ENCODE measurements around the gene OPN1SW. TPM values are rescaled to one million over a fixed set of nuclear protein-coding genes. Genes with fewer than 3 reads are reported as not detected.

OPN1SW gene
- total RNA-seq, 1 donor from 2014 or later = not detected

DNA sequence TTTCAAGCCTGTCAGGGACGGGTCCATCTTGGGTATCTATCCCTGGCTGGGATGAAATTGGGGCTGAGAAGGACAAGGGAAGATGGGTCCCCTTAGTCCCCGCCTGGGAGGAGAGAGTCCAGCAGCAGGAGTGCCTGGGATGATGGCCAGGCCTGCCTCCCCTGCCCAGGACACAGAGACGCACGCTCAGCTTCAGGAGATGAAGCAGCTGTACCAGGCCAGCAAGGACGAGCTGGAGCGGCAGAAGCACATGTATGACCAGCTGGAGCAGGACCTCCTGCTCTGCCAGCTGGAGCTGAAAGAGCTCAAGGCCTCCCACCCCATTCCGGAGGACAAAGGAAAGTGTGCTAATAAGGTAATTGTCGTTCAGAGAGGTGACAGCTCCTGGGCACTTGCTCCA is 31.6 kb upstream of the OPN1SW start:
- peaks cover 3% of the 10 kb centered on the region for H3K4me1 Mint-ChIP-seq (ENCODE audit: low read depth, unreplicated experiment)
- H3K27ac Mint-ChIP-seq (ENCODE audit: unreplicated experiment) = peak overlapping the region; percentile 43
- no peaks in the 10 kb centered on the region for H3K27me3 Mint-ChIP-seq (ENCODE audit: unreplicated experiment)
- H3K9me3 Mint-ChIP-seq (ENCODE audit: unreplicated experiment) = peaks cover 2% of the 10 kb centered on the region
- H3K4me3 Mint-ChIP-seq (ENCODE audit: unreplicated experiment) = no peak overlapping the region
- peaks cover 13% of the 10 kb centered on the region for H3K36me3 Mint-ChIP-seq (ENCODE audit: unreplicated experiment)
- TF ChIP-seq, protein P1, sequence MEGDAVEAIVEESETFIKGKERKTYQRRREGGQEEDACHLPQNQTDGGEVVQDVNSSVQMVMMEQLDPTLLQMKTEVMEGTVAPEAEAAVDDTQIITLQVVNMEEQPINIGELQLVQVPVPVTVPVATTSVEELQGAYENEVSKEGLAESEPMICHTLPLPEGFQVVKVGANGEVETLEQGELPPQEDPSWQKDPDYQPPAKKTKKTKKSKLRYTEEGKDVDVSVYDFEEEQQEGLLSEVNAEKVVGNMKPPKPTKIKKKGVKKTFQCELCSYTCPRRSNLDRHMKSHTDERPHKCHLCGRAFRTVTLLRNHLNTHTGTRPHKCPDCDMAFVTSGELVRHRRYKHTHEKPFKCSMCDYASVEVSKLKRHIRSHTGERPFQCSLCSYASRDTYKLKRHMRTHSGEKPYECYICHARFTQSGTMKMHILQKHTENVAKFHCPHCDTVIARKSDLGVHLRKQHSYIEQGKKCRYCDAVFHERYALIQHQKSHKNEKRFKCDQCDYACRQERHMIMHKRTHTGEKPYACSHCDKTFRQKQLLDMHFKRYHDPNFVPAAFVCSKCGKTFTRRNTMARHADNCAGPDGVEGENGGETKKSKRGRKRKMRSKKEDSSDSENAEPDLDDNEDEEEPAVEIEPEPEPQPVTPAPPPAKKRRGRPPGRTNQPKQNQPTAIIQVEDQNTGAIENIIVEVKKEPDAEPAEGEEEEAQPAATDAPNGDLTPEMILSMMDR (IDR thresholded peaks at IDR 0.05; ENCODE audit: partially characterized antibody, unreplicated experiment) = no peak
- no peak for DNase-seq

- no peak overlapping the region for H3K27ac Mint-ChIP-seq (ENCODE audit: unreplicated experiment)
- peaks cover 17% of the 10 kb centered on the region for H3K36me3 Mint-ChIP-seq (ENCODE audit: unreplicated experiment)
- DNase-seq = no peak
- H3K4me3 Mint-ChIP-seq (ENCODE audit: unreplicated experiment) = no peak overlapping the region
- H3K4me1 Mint-ChIP-seq (ENCODE audit: low read depth, unreplicated experiment) = peaks cover 3% of the 10 kb centered on the region
- H3K27me3 Mint-ChIP-seq (ENCODE audit: unreplicated experiment) = no peaks in the 10 kb centered on the region
- H3K9me3 Mint-ChIP-seq (ENCODE audit: unreplicated experiment) = peaks cover 2% of the 10 kb centered on the region
- TF ChIP-seq, protein P1 (IDR thresholded peaks at IDR 0.05; ENCODE audit: partially characterized antibody, unreplicated experiment) = no peak
These were observed 29.6 kb upstream of the OPN1SW start for GRCh38 chr7:128805225-128805624.

DNA sequence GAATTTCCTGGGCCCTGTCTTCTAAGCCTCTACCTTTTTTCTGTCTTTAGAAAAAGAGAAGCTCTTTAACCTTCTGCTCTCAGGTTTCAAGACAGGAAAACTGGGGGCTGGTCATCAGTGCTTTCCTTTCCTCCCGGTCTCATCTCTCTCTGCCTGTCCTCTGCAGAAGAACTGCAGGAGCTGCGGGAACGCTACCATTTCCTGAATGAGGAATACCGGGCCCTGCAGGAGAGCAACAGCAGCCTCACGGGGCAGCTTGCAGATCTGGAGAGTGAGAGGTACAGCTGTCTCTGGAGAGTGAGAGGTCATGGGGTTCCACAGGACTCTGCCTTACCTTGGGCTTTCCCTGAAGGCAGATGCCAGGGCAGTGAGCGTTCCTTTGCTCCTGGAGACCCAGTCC is 28.9 kb upstream of the OPN1SW start:
- Mint-ChIP-seq H3K36me3 (ENCODE audit: unreplicated experiment) (peaks cover 17% of the 10 kb centered on the region), H3K27ac (ENCODE audit: unreplicated experiment) (no peak overlapping the region), H3K27me3 (ENCODE audit: unreplicated experiment) (no peaks in the 10 kb centered on the region)

DNA sequence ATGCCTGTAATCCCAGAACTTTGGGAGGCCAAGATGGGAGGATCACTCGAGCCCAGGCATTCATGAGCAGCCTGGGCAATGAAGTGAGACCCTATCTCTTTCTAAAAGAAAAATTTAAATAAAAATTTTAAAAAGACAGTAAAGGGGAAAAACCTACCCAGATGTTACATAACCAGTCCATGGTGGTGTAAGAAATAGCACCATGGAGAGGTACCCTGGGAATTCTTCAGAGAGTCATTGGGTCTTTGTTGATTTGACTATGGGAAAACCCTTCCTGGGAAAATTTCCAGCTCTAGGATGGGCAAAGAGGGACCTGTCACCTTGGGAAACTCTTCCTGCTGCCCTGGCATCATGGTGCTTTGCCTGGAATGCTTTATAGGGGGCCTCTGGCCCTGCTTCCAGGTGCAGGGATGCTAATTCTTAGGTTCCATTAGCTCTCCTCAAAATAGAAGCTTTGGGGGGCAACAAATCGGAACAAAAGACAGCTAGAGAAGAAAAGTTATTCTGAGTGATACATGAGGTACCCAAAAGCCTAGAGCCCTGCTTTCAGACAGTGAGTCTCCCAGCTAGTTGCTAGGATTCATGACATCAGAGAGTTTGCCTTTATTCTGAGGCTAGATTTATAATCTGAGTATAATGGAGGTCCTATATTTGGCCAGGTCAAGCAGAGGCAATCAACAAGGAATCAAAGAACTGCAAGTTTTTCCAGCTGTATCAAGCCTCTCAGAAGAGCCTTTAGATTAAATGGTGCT is 26.2 kb upstream of the OPN1SW start:
- Mint-ChIP-seq H3K27me3 (ENCODE audit: unreplicated experiment) (peaks cover 4% of the 10 kb centered on the region), H3K9me3 (ENCODE audit: unreplicated experiment) (peaks cover 2% of the 10 kb centered on the region), H3K4me3 (ENCODE audit: unreplicated experiment) (no peak overlapping the region), H3K27ac (ENCODE audit: unreplicated experiment) (no peak overlapping the region), H3K36me3 (ENCODE audit: unreplicated experiment) (peaks cover 25% of the 10 kb centered on the region), H3K4me1 (ENCODE audit: low read depth, unreplicated experiment) (peaks cover 3% of the 10 kb centered on the region)
- TF ChIP-seq, protein P1 (IDR thresholded peaks at IDR 0.05; ENCODE audit: partially characterized antibody, unreplicated experiment) = no peak
- no peak for DNase-seq

More for the DNA sequence above, 28.9 kb upstream of the OPN1SW start:
- H3K4me3 Mint-ChIP-seq (ENCODE audit: unreplicated experiment) = no peak overlapping the region
- H3K9me3 Mint-ChIP-seq (ENCODE audit: unreplicated experiment) = peaks cover 2% of the 10 kb centered on the region
- TF ChIP-seq, protein P1 (IDR thresholded peaks at IDR 0.05; ENCODE audit: partially characterized antibody, unreplicated experiment) = no peak
- no peak for DNase-seq
- peaks cover 3% of the 10 kb centered on the region for H3K4me1 Mint-ChIP-seq (ENCODE audit: low read depth, unreplicated experiment)

DNA sequence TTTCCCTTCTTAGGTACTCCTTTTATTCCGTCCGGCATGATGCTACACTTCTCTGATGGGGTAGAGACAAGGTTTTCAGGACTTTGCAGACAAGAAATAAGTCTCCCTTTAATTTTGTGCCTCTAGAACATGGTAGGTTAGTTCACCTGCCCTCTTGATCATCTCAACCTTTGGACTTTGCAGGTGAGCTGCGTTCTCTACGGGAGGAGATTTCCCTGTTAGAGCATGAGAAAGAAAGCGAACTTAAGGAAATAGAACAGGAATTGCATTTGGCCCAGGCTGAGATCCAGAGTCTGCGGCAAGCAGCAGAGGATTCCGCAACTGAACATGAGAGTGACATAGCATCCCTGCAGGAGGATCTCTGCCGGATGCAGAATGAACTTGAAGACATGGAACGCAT is 25.4 kb upstream of the OPN1SW start:
- H3K36me3 Mint-ChIP-seq (ENCODE audit: unreplicated experiment) = peaks cover 22% of the 10 kb centered on the region
- no peak overlapping the region for H3K27ac Mint-ChIP-seq (ENCODE audit: unreplicated experiment)
- no peaks in the 10 kb centered on the region for H3K9me3 Mint-ChIP-seq (ENCODE audit: unreplicated experiment)
- H3K27me3 Mint-ChIP-seq (ENCODE audit: unreplicated experiment) = peaks cover 4% of the 10 kb centered on the region
- DNase-seq = no peak
- TF ChIP-seq, protein P1 (IDR thresholded peaks at IDR 0.05; ENCODE audit: partially characterized antibody, unreplicated experiment) = no peak
- H3K4me1 Mint-ChIP-seq (ENCODE audit: low read depth, unreplicated experiment) = no peaks in the 10 kb centered on the region
- H3K4me3 Mint-ChIP-seq (ENCODE audit: unreplicated experiment) = peak overlapping the region; percentile 16

All from glutamatergic neuron (in vitro differentiated cells).